CD8-positive, alpha-beta memory T cell (primary cell): ENCODE results near the gene OTOP1. TPM values are rescaled to one million over a fixed set of nuclear protein-coding genes. Genes with fewer than 3 reads are reported as not detected.
"Not testable (repeated sequence)": the region's sequence is repeated elsewhere in the genome, so short reads cannot be mapped to it uniquely, and the experiment has no call there.

Experiments used
- CTCF ChIA-PET: fragments of 350-600 bp; sonication (Branson Sonifier 250); formaldehyde crosslinking; loops from one replicate; lab custom pipeline; 2021; ENCODE audit warnings: antibody characterized with exemption; lab: Charles Lee
- POLR2A ChIA-PET: fragments of 350-600 bp; sonication (Branson Sonifier 250); formaldehyde crosslinking; loops from one replicate; lab custom pipeline; 2021; ENCODE audit warnings: antibody characterized with exemption; lab: Charles Lee
- DNase-seq, 5 donors: peaks; one replicate each; pipeline versions ENCODE4 v3.0.0 to v3.0.0-alpha.2; 2020 to 2022; ENCODE audit warnings: mixed read lengths in 1 of 5
- H3K27ac ChIP-seq: one replicate; pipeline ENCODE4 v1.7.0; 2013; ENCODE audit warnings: low read depth, mild to moderate bottlenecking, low read length, moderate library complexity
- H3K27me3 ChIP-seq: 2 replicates; pipeline ENCODE4 v1.7.0; 2013; ENCODE audit warnings: low read length, mild to moderate bottlenecking; ENCODE audit not compliant: insufficient read depth, poor library complexity, severe bottlenecking
- H3K36me3 ChIP-seq: 2 replicates; pipeline ENCODE4 v1.7.0; 2013; ENCODE audit warnings: mild to moderate bottlenecking, low read length, moderate library complexity; ENCODE audit not compliant: insufficient read depth
- H3K4me1 ChIP-seq: 2 replicates; pipeline ENCODE4 v1.7.0; 2013; ENCODE audit warnings: mild to moderate bottlenecking, low read length, moderate library complexity; ENCODE audit not compliant: insufficient read depth
- H3K4me3 ChIP-seq: 2 replicates; pipeline ENCODE4 v1.7.0; 2013; ENCODE audit warnings: mild to moderate bottlenecking, low read length
- H3K9me3 ChIP-seq: 2 replicates; pipeline ENCODE4 v1.7.0; 2013; ENCODE audit warnings: mild to moderate bottlenecking, low read length
- H3K27ac Mint-ChIP-seq, 8 donors: one replicate each; pipeline ENCODE4 v1.8.0; 2020 to 2021; ENCODE audit warnings: mixed read lengths in 8 of 8, mild to moderate bottlenecking in 6 of 8, inconsistent platforms in 3 of 8, moderate library complexity in 3 of 8
- H3K27me3 Mint-ChIP-seq, 2 donors: one replicate each; pipeline ENCODE4 v1.8.0; 2020 to 2021; ENCODE audit warnings: mixed read lengths in 2 of 2, mild to moderate bottlenecking in 1 of 2, moderate library complexity in 1 of 2
- H3K36me3 Mint-ChIP-seq, 3 donors: one replicate each; pipeline ENCODE4 v1.8.0; 2020 to 2021; ENCODE audit warnings: mixed read lengths in 3 of 3, inconsistent platforms in 1 of 3, mild to moderate bottlenecking in 1 of 3
- H3K4me1 Mint-ChIP-seq, 3 donors: one replicate each; pipeline ENCODE4 v1.8.0; 2020 to 2021; ENCODE audit warnings: mixed read lengths in 3 of 3, inconsistent platforms in 1 of 3, mild to moderate bottlenecking in 1 of 3
- H3K4me3 Mint-ChIP-seq, 7 donors: one replicate each; pipeline ENCODE4 v1.8.0; 2020 to 2021; ENCODE audit warnings: mixed read lengths in 7 of 7, mild to moderate bottlenecking in 6 of 7, moderate library complexity in 4 of 7, inconsistent platforms in 2 of 7
- H3K9me3 Mint-ChIP-seq, 5 donors: one replicate each; pipeline ENCODE4 v1.8.0; 2020 to 2022; ENCODE audit warnings: mixed read lengths in 5 of 5, mild to moderate bottlenecking in 3 of 5, moderate library complexity in 2 of 5, inconsistent platforms in 1 of 5
- polyA plus RNA-seq: library from polyadenylated mRNA; unstranded; fragments of 300-500 nt; fragmentation: Illumina TruSeq; gene quantifications from one replicate; pipeline ENCODE4 v1.2.3, GENCODE V29; 2021
- total RNA-seq, 2 experiments: library from RNA; stranded (reverse); gene quantifications; one replicate each; pipeline ENCODE4 v1.2.3, GENCODE V29; 2021

The OTOP1 gene
- total and polyA plus RNA-seq, 3 experiments from 2014 or later = not detected

DNA sequence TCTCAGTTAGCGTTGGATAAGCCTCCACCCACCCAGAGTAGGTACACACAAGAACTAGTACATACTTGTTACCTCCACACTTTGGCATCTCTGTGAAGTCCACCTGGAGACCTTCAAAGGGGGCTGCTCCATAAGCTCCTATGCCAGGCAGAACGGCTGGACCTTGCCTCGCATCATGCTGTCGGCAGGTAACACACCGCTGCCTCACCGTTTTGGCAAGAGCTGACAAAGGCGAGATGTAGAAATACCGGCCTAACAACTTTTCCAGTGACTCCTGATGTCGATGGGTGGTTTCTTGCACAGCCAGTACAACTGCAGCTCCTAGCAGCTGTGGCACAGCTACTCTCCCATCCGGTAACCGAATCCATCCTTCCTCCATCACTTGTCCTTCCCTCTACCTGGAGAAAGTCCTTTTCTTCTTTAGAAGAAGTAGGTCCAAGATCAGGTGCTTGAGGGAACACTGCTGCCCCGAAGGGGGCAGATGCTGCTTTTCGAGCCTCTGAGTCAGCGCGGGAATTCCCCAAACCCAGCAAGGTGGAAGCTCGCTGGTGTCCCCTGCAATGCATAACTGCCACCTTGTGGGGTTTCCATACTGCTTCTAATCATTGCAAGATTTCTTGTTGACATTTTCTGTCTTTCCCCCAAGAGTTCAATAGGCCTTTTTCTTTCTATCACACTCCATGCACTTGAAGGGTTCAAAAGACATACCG lies 65.6 kb downstream of the OTOP1 start:
- H3K27me3 ChIP-seq, DNase-seq, H3K9me3 Mint-ChIP-seq, H3K9me3 ChIP-seq, CTCF ChIA-PET, H3K27ac Mint-ChIP-seq, H3K27ac ChIP-seq, POLR2A ChIA-PET, H3K4me1 Mint-ChIP-seq, H3K4me3 ChIP-seq, H3K36me3 Mint-ChIP-seq, H3K36me3 ChIP-seq, H3K4me3 Mint-ChIP-seq, H3K4me1 ChIP-seq: not testable (repeated sequence)
- H3K27me3 Mint-ChIP-seq = peaks cover 8 to 29% of the 10 kb centered on the region in 2 donors

GRCh38 chr4:4145622-4146021 lies 81.1 kb downstream of the OTOP1 start:
- not testable (repeated sequence) for H3K27ac Mint-ChIP-seq

GRCh38 chr4:4143376-4143775 lies 83.4 kb downstream of the OTOP1 start:
- POLR2A ChIA-PET = not testable (repeated sequence)

More at GRCh38 chr4:4145622-4146021, 81.1 kb downstream of the OTOP1 start:
- H3K9me3 ChIP-seq, H3K4me3 ChIP-seq, H3K27me3 ChIP-seq, H3K27ac ChIP-seq, POLR2A ChIA-PET, H3K36me3 Mint-ChIP-seq, H3K4me3 Mint-ChIP-seq, H3K4me1 Mint-ChIP-seq, CTCF ChIA-PET, H3K27me3 Mint-ChIP-seq, H3K9me3 Mint-ChIP-seq, H3K36me3 ChIP-seq, H3K4me1 ChIP-seq: not testable (repeated sequence)
- DNase-seq = peak in 2 of 5 donors; percentile 16 to 22

GRCh38 chr4:4142679-4143078 lies 84.0 kb downstream of the OTOP1 start:
- H3K36me3 ChIP-seq, H3K27ac ChIP-seq, H3K4me3 Mint-ChIP-seq, H3K36me3 Mint-ChIP-seq, H3K9me3 Mint-ChIP-seq, H3K27me3 ChIP-seq, POLR2A ChIA-PET, H3K4me3 ChIP-seq, H3K27me3 Mint-ChIP-seq, DNase-seq, H3K27ac Mint-ChIP-seq, CTCF ChIA-PET, H3K4me1 ChIP-seq, H3K4me1 Mint-ChIP-seq, H3K9me3 ChIP-seq: not testable (repeated sequence)

More at GRCh38 chr4:4143376-4143775, 83.4 kb downstream of the OTOP1 start:
- H3K9me3 ChIP-seq, H3K4me3 Mint-ChIP-seq, H3K9me3 Mint-ChIP-seq, H3K4me1 ChIP-seq, H3K27me3 ChIP-seq, H3K36me3 ChIP-seq, H3K27me3 Mint-ChIP-seq, CTCF ChIA-PET, H3K27ac ChIP-seq, H3K4me3 ChIP-seq, H3K27ac Mint-ChIP-seq, H3K36me3 Mint-ChIP-seq, H3K4me1 Mint-ChIP-seq, DNase-seq: not testable (repeated sequence)

GRCh38 chr4:4141186-4141585 lies 85.5 kb downstream of the OTOP1 start:
- POLR2A ChIA-PET, H3K9me3 ChIP-seq, H3K27me3 ChIP-seq, H3K36me3 Mint-ChIP-seq, H3K4me3 ChIP-seq, CTCF ChIA-PET, DNase-seq, H3K27ac Mint-ChIP-seq, H3K36me3 ChIP-seq, H3K27ac ChIP-seq, H3K4me1 ChIP-seq, H3K9me3 Mint-ChIP-seq, H3K4me3 Mint-ChIP-seq, H3K27me3 Mint-ChIP-seq, H3K4me1 Mint-ChIP-seq: not testable (repeated sequence)

Other genes starting within 250 kb of the OTOP1 start
- gene TMEM128, start 21.3 kb upstream of the OTOP1 start, total RNA-seq = 10 to 100 TPM; 24.1 to 26.6 TPM
- gene TMEM128, start 21.3 kb upstream of the OTOP1 start, polyA plus RNA-seq = 46.4 TPM
- 100 to 1,000 TPM in 1 of 2 experiments, 10 to 100 TPM in 1; 95.8 to 103 TPM for gene LYAR, start 63.2 kb upstream of the OTOP1 start, total RNA-seq
- gene LYAR, start 63.2 kb upstream of the OTOP1 start, polyA plus RNA-seq = 187 TPM
- gene ZBTB49, start 63.3 kb upstream of the OTOP1 start, total RNA-seq = 1 to 10 TPM; 7.9 to 8.7 TPM
- 10.5 TPM for gene ZBTB49, start 63.3 kb upstream of the OTOP1 start, polyA plus RNA-seq
- gene NSG1, start 160.2 kb upstream of the OTOP1 start, total RNA-seq = 10 to 100 TPM; 15.1 to 16.3 TPM
- gene NSG1, start 160.2 kb upstream of the OTOP1 start, polyA plus RNA-seq = 49.8 TPM